Activated CD4-positive, alpha-beta T cell treated with anti-CD3 and anti-CD28 coated beads, Interleukin-2, amount 10 ng/mL, durations not matched to agents 7 days and 5 days (primary cell): ENCODE measurements around the gene TMEM184B. TPM values are rescaled to one million over a fixed set of nuclear protein-coding genes. Genes with fewer than 3 reads are reported as not detected.
"Not testable (repeated sequence)": the region's sequence is repeated elsewhere in the genome, so short reads cannot be mapped to it uniquely, and the experiment has no call there.

Experiments
- CTCF ChIA-PET: fragments of 350-600 bp; sonication (Branson Sonifier 250); formaldehyde crosslinking; loops from one replicate; lab custom pipeline; 2021; ENCODE audit warnings: antibody characterized with exemption; lab: Charles Lee
- POLR2A ChIA-PET: fragments of 350-600 bp; sonication (Branson Sonifier 250); formaldehyde crosslinking; loops from one replicate; lab custom pipeline; 2021; ENCODE audit warnings: antibody characterized with exemption; lab: Charles Lee
- DNase-seq: peaks from one replicate; pipeline ENCODE4 v3.0.0-alpha.2; 2020
- H3K27ac Mint-ChIP-seq: one replicate; pipeline ENCODE4 v1.8.0; 2021; ENCODE audit warnings: mild to moderate bottlenecking, moderate library complexity, mixed read lengths
- H3K27me3 Mint-ChIP-seq: one replicate; pipeline ENCODE4 v1.8.0; 2021; ENCODE audit warnings: mixed read lengths
- H3K36me3 Mint-ChIP-seq: one replicate; pipeline ENCODE4 v1.8.0; 2021; ENCODE audit warnings: low read depth, mixed read lengths
- H3K4me1 Mint-ChIP-seq: one replicate; pipeline ENCODE4 v1.8.0; 2021; ENCODE audit warnings: mixed read lengths
- H3K4me3 Mint-ChIP-seq: one replicate; pipeline ENCODE4 v1.8.0; 2021; ENCODE audit warnings: mild to moderate bottlenecking, moderate library complexity, mixed read lengths
- H3K9me3 Mint-ChIP-seq: one replicate; pipeline ENCODE4 v1.8.0; 2021; ENCODE audit warnings: mixed read lengths
- total RNA-seq, 2 experiments: library from RNA; stranded (reverse); gene quantifications; one replicate each; pipeline ENCODE4 v1.2.3, GENCODE V29; 2021

Gene TMEM184B
- total RNA-seq, 2 experiments from 2014 or later: 33.8 to 34.5 TPM

DNA sequence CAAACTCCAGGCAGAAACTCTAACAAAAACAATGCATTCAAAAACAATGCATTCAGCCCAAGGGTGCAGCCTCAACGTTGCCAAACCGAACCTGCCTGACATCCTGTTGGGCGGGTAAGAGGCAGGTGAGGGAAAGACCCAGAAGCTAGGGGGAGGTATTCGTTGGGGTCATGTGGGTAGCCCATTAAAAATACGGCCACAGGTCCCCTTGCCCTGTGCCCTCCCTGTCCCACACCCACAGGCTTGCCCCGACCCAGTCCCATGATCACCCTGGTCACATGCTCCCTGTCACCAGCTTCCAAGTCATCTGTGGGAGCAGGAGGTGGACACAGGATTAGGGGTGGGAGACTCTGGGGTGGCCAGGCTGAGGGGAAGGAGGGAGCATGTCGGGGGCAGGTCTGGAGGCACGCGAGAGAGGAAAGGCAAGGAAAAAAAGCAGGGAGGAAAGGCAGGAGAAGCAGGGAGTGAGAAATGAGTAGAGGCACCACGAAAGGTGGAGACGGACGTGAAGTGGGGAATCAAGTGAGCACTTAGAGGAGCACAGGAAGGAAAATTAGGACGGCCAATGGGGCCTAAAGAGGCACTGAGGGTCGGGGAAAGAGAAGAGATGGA is 91.9 kb downstream of the TMEM184B start:
- Mint-ChIP-seq H3K4me3 (peak overlapping the region; percentile 89), H3K27me3 (peaks cover 8% of the 10 kb centered on the region), H3K27ac (peak overlapping the region; percentile 97), H3K36me3 (peaks cover 1% of the 10 kb centered on the region), H3K4me1 (peaks cover 53% of the 10 kb centered on the region), H3K9me3 (no peaks in the 10 kb centered on the region)
- POLR2A ChIA-PET: no interaction called here
- DNase-seq: peak; percentile 53
- CTCF ChIA-PET: interaction anchor here (1.1 to 1.6 kb wide), 2 partner anchors 9 to 10 kb away, joined by 3 to 7 read pairs; no protein-coding TSS in a partner anchor

DNA sequence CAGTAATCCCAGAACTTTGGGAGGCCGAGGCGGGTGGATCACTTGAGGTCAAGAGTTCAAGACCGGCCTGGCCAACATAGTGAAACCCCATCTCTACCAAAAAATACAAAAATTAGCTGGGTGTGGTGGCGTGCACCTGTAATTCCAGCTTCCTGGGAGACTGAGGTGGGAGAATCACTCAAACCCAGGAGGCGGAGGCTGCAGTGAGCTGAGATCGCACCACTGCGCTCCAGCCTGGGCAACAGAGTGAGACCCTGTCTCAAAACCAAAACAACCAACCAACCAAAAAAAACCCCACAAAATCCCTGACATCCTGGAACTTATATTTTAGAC is 94.2 kb downstream of the TMEM184B start:
- H3K36me3 Mint-ChIP-seq, H3K27ac Mint-ChIP-seq, H3K27me3 Mint-ChIP-seq, POLR2A ChIA-PET, H3K4me3 Mint-ChIP-seq, DNase-seq, H3K9me3 Mint-ChIP-seq: not testable (repeated sequence)
- CTCF ChIA-PET: interaction anchor here (0.9 to 1.2 kb wide), 2 partner anchors 15 to 34 kb away, joined by 3 read pairs; no protein-coding TSS in a partner anchor
- peaks cover 55% of the 10 kb centered on the region for H3K4me1 Mint-ChIP-seq

DNA sequence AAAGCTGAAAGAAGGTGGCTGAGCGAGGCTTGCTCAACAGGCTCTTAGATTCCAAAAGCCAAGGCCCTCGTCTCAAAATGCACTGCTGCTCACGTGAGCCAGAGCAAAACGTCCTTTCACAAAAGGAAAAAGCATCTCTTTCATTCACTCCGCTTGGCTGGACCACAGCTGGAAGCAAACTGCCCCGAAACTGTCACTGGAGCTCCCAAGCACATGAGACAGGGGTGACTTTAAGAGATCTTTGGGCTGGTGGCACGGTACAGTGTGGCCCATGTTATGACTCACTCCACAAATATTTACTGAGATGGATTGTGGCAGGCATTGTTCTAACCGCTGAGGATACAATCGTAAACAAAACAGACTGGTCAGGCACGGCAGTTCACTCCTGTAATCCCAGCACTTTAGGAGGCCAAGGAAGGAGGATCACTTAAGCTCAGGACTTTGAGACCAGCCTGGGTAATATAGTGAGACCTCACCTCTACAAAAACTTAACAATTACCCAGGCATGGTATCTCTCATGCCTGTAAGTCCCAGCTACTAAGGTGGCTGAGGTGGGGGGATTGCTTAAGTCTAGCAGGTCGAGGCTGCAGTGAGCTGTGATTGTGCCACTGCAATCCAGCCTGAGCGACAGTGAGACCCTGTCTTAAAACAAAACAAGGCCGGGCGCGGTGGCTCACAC is 94.7 kb downstream of the TMEM184B start:
- Mint-ChIP-seq H3K36me3 (peaks cover 1% of the 10 kb centered on the region), H3K27ac (no peak overlapping the region), H3K9me3 (no peaks in the 10 kb centered on the region), H3K4me3 (no peak overlapping the region), H3K4me1 (peaks cover 57% of the 10 kb centered on the region), H3K27me3 (no peaks in the 10 kb centered on the region)
- CTCF ChIA-PET: interaction anchor here (1.2 kb wide), 1 partner anchor 34 kb away, joined by 3 read pairs; no protein-coding TSS in a partner anchor
- POLR2A ChIA-PET: no interaction called here
- DNase-seq: no peak

DNA sequence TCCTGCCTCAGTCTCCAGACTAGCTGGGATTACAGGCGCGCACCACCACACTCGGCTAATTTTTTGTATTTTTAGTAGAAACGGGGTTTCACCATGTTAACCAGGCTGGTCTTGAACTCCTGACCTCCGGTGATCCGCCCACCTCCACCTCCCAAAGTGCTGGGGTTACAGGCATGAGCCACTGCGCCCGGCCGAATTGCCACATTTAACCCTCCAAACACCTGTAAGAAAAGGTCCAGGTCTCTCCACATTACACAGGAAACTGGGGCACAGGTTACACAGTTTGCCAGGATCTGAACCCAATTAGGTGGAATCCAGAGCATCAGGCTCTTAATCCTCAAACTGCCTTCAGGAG is 95.3 kb downstream of the TMEM184B start:
- H3K4me3 Mint-ChIP-seq, H3K36me3 Mint-ChIP-seq, DNase-seq, POLR2A ChIA-PET, H3K27me3 Mint-ChIP-seq, H3K9me3 Mint-ChIP-seq, H3K27ac Mint-ChIP-seq: not testable (repeated sequence)
- H3K4me1 Mint-ChIP-seq: peaks cover 57% of the 10 kb centered on the region
- CTCF ChIA-PET: interaction anchor here (1.2 kb wide), 1 partner anchor 35 kb away, joined by 3 read pairs; no protein-coding TSS in a partner anchor

DNA sequence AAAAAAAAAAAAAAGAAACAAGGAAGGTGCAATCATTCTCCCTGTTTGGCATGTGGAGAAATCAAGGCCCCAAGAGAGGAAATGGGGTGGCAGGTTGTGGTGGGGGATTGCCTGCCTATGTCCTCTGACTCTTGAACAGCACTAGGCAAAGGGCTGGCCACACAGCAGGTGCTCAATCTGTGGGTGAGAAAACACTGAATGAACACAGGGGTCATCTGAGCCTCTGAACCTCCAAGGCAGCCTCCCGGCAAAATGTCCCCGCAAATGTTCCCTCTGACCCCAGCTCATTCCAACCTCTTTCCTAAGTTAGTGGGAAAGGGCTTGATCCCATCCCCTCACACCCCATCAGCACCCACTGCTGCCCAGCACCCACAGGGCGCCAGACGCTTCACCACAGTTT is 95.8 kb downstream of the TMEM184B start:
- no peak for DNase-seq
- Mint-ChIP-seq H3K36me3 (peaks cover 1% of the 10 kb centered on the region), H3K9me3 (no peaks in the 10 kb centered on the region), H3K4me3 (no peak overlapping the region), H3K27me3 (no peaks in the 10 kb centered on the region), H3K27ac (no peak overlapping the region), H3K4me1 (peaks cover 56% of the 10 kb centered on the region)
- ChIA-PET POLR2A (no interaction called here), CTCF (interaction anchor here (0.7 to 1.0 kb wide), 2 partner anchors 9 to 12 kb away, joined by 3 to 5 read pairs; no protein-coding TSS in a partner anchor)

DNA sequence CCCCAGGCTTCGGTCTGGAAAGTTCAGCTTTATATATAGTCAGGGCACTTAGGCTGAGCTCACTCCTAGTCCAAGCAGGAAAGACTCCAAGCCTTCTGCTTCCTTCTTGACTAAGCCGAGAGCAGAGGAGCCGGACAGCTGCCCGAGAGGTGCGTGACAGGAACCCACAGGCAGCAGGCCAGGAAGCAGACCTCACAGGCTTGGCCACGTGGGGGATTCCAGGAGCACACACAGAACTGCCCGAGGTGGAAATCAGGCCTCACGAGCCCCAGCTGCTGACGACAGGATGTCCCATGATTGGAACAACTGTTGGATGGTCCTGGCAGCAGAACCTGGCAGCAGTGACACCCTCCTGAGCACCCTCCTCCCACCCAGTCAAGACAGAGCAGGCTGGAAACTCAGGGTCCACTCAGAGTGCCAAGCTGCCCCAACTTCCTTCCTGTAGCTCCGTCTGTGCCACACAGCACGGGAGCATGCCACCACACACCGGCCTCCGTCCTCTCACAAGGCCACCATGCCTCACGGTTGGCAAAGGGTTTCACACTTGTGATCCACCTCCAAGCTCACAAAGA is 96.6 kb downstream of the TMEM184B start:
- CTCF ChIA-PET: interaction anchor here (0.8 to 1.0 kb wide), 3 partner anchors 9 to 135 kb away, joined by 3 to 5 read pairs (median 3); no protein-coding TSS in a partner anchor
- no peak for DNase-seq
- H3K36me3 Mint-ChIP-seq: peaks cover 1% of the 10 kb centered on the region

DNA sequence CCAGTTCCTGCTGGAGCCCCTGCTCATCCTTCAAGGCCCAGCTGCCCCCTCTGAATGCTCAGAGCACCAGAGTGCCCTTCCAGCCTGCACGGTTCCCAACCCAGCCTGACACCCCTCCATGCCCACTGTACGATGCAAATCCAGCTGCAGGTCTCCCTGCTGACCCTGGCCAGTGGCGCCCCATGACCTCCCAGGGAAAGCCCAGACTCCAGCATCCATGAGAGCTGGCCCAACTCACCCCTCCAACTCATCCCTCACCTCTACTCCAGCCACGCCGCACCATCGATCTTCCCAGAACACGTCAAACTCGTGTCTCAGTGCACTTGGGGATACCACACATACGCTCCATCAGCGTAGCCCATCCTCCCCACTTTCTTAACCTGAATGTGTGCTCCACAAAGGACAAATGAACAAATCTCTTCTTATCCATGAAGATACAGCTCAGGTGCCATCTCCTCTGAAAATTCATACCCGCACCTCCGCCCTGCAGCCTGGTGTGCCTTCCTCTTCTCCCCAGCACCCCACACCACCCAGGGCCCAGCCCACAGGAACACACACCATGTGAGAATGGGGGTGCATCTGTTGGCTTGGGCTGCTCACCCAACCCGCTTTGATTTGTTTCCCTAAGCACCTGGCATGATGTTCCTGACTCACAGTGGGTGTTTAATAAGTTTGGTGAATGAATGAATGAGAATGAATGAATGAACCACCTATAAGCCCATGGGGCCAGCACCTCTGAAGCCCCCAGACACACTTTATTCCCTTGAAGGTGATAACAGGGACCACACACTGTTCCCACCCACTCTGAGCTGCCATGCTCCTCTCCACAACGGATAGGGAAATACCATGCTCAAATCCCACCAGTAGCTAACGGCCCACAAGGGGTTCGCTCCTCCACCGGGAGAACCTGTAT is 97.3 kb downstream of the TMEM184B start:
- Mint-ChIP-seq H3K4me1 (peaks cover 41% of the 10 kb centered on the region), H3K9me3 (no peaks in the 10 kb centered on the region), H3K4me3 (no peak overlapping the region), H3K27ac (no peak overlapping the region), H3K36me3 (peaks cover 1% of the 10 kb centered on the region), H3K27me3 (no peaks in the 10 kb centered on the region)
- CTCF ChIA-PET: interaction anchor here (0.8 to 1.0 kb wide), 4 partner anchors 8 to 136 kb away, joined by 3 to 5 read pairs (median 3); no protein-coding TSS in a partner anchor
- POLR2A ChIA-PET: no interaction called here
- DNase-seq: no peak

More for the DNA sequence above, 96.6 kb downstream of the TMEM184B start:
- no peak overlapping the region for H3K27ac Mint-ChIP-seq
- peaks cover 49% of the 10 kb centered on the region for H3K4me1 Mint-ChIP-seq
- H3K4me3 Mint-ChIP-seq: no peak overlapping the region
- POLR2A ChIA-PET: no interaction called here
- no peaks in the 10 kb centered on the region for H3K9me3 Mint-ChIP-seq
- H3K27me3 Mint-ChIP-seq: no peaks in the 10 kb centered on the region

DNA sequence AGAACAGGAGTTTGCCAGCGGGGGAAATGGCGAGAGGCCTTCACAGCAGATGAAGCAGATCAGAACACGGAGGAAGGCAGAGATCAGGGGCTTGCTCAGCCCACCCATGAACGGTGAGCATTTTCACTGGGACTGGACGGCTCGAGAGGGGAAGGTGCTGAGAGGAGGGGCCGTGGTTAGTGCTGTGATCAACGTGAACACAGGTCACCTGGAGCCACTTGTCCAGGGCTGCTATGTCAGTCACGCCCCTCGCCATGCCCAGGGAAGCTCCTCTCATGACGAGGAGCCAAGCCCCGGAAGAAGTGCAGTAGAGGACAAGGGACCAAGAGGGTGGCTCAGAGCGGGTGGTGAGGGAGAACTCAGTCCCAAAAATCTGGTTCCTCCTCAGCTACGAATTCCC is 98.2 kb downstream of the TMEM184B start:
- H3K36me3 Mint-ChIP-seq: no peaks in the 10 kb centered on the region
- CTCF ChIA-PET: interaction anchor here (0.9 to 1.1 kb wide), 2 partner anchors 18 to 19 kb away, joined by 3 read pairs; no protein-coding TSS in a partner anchor
- no peak for DNase-seq
- no peak overlapping the region for H3K27ac Mint-ChIP-seq
- H3K27me3 Mint-ChIP-seq: no peaks in the 10 kb centered on the region
- H3K4me1 Mint-ChIP-seq: peaks cover 33% of the 10 kb centered on the region
- H3K9me3 Mint-ChIP-seq: no peaks in the 10 kb centered on the region
- H3K4me3 Mint-ChIP-seq: no peak overlapping the region
- POLR2A ChIA-PET: no interaction called here

DNA sequence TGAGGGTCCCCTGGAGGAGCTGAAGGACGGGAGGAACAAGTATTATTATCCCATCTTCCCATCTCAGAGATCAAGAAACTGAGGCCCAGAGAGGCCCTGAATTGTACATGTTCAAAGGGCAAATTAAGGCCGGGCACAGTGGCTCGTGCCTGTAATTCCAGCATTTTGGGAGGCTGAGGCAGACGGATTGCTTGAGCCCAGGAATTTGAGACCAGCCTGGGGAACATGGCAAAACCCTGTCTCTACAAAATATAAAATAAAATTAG is 99.2 kb downstream of the TMEM184B start:
- Mint-ChIP-seq H3K27me3 (no peaks in the 10 kb centered on the region), H3K4me3 (no peak overlapping the region), H3K36me3 (peaks cover 4% of the 10 kb centered on the region), H3K4me1 (peaks cover 28% of the 10 kb centered on the region), H3K27ac (no peak overlapping the region), H3K9me3 (no peaks in the 10 kb centered on the region)
- CTCF ChIA-PET: interaction anchor here (1.0 to 1.1 kb wide), 2 partner anchors 18 to 20 kb away, joined by 3 to 5 read pairs; no protein-coding TSS in a partner anchor
- DNase-seq: no peak
- POLR2A ChIA-PET: no interaction called here

DNA sequence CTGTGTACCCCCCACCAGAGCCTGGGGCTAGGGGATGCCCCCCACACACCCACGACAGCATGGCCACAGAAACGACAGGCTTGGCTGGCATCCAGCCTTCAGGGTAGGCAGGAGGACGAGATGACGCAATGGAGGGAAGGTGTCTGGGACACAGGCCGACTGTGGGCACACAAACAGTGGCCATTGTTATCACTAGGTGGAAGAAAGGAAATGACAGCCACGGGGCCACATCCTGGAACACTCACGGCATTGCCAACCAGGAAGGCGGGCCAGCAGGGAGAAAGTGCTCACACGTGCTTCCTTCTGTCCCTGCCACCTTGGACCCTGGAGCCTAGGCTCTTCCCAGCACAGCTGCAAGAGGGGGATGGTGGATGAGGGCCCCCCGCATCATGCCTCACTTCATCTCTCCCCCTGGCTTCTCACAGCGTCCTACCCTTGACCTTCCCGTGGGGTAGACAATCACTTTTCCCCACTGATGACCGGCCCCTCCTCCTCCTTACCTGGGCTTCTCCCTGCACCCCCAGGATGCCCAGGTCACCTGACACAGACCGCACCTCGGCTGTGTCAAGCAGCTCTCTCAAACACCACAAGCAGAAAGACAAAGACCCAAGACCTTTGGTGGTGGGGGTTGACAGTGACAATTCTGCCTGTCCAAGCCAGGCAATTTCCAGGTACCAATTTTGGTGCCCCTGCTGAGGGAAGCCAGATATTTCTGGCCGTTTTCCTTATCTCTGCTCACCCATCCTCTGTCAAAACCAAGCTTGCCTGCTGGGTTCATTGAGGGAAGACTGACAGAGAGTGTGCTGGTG is 99.8 kb downstream of the TMEM184B start:
- CTCF ChIA-PET: interaction anchor here (1.0 to 1.1 kb wide), 2 partner anchors 17 to 19 kb away, joined by 3 to 5 read pairs; no protein-coding TSS in a partner anchor
- Mint-ChIP-seq H3K4me3 (no peak overlapping the region), H3K9me3 (no peaks in the 10 kb centered on the region), H3K27me3 (no peaks in the 10 kb centered on the region), H3K36me3 (peaks cover 4% of the 10 kb centered on the region), H3K4me1 (peaks cover 27% of the 10 kb centered on the region), H3K27ac (peak overlapping the region; percentile 50)
- POLR2A ChIA-PET: no interaction called here
- no peak for DNase-seq

DNA sequence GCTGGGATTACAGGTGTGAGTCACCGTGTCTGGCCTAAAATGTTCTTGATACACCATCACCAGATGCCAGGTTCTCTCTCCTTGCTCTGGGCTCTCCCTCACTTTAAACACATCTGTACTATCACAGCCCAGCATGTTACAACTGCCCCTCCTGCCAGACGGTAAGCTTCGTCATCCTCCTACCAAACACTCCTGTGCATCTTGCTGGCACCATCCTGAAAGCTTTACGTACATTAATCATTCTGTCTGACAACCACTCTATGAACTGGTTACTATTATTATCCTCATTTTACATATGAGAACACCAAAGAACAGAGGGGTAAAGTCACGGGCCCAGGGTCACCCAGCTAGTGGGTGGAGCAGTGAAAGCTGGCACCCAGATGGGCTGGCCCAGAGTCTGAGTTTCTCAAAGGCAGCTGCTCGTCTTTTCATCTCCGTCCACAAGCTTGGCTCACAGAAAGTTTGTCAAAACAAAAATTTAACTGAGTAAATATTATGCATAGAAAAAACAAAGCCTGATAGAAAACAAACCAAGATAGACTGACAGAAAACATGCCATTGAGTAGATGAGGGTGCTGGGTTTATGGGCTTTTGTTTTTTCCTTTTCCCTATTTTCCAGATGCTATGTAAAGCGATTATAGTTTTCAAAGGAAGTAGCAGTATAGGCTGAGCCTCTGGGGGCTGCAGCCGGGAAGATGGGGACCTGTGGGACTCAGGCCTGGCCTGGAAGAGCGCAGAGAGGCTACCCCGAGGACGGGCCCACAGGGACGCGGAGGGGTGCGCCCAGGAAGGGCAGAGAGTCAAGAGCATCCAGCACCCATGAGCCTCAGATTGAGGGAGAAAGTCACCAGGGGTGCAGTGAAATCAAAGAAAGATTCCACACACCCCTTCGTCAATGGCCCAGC is 100.6 kb downstream of the TMEM184B start:
- DNase-seq: no peak
- Mint-ChIP-seq H3K9me3 (no peaks in the 10 kb centered on the region), H3K27me3 (no peaks in the 10 kb centered on the region), H3K36me3 (peaks cover 4% of the 10 kb centered on the region), H3K4me3 (no peak overlapping the region), H3K4me1 (peaks cover 22% of the 10 kb centered on the region), H3K27ac (no peak overlapping the region)
- CTCF ChIA-PET: interaction anchor here (0.6 to 2.1 kb wide), 2 partner anchors 9 to 237 kb away, joined by 7 read pairs; partner anchors contain the start of gene PLA2G6
- POLR2A ChIA-PET: no interaction called here
